ACHN (cell line): ENCODE measurements around the gene MPV17L.
"Not testable (repeated sequence)": the region's sequence is repeated elsewhere in the genome, so short reads cannot be mapped to it uniquely, and the experiment has no call there.

Experiments used
- DNase-seq: peaks from one replicate; pipeline ENCODE4 v3.0.0-alpha.2; 2015
- in situ Hi-C: cut with HindIII; loops from 2 replicates; pipeline ENCODE4 v1.10.0; 2017; ENCODE audit warnings: low sequenced_read_pairs, low pct_ligation_motif_present, low pct_unique_long_range_greater_than_20kb

The MPV17L gene

DNA sequence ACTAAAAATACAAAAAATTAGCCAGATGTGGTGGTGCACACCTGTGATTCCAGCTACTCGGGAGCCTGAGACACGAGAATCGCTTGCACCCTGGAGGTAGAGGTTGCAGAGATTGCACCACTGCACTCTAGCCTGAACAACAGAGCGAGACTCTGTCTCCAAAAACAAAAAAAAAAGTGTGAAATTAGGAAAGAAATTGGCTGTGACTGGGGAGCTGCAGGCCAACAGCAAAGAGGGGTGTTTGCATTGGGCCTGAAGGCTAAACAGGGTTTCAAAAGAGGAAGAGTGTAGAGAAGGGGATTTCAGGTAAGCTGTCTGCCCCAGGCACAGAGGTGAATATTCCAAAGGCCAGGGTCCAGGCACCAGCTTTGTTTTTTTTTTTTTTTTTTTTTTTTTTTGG is 48.2 kb downstream of the MPV17L start:
- no peak for DNase-seq
- in situ Hi-C loops = no loop called here

DNA sequence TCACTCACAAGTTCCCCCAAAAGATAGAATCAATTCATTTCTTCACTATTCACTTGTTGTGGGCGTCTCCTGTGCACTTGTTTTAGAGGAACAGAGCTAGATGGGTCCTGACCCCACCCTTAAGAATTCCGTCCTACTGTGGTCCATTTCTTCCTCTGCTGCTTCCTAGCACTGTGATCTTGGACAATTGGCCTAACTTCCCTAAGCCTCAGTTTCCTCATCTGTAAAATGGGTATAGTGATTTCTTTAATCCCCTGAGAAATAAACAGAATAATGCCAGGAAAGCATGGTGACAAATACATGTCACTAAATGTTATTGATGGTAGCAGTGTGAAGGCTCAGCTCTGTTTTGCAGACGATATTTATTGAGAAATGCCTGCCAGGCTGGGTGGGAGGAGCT is 48.7 kb downstream of the MPV17L start:
- in situ Hi-C loops = no loop called here
- DNase-seq = no peak

DNA sequence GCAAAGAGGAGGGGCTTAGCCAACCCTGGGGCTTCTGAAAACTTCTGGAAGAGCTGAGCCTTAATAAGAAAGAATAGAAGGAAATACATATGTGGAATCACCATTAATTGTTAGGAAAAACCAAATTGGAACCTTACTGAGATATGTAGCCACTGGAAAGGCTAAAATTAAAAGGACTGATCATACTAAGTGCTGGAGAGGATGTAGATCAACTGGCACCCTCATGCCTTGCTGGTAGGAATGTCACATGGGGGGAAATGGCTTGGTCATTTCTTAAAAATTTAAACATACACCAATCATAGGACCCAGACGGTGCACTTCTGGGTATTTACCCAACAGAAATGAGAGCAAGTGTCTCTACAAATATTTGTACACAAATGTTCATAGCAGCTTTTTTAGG is 49.9 kb downstream of the MPV17L start:
- no peak for DNase-seq
- in situ Hi-C loops = no loop called here

DNA sequence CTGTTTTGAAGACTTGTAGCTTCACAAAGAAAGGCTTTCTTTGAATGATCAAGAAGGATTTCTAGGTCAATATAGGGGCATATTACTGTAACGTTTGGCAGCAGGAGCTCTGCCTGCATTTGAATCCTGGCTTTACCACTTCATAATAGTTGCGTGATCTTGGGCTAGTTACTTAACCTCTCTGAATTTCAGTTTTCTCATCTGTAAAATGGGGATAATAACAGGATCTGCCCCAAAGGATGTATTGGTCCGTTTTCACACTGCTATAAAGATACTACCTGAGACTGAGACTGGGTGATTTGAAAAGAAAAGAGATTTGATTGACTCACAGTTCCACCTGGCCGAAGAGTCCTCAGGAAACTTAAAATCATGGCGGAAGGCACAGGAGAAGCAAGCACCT is 51.3 kb downstream of the MPV17L start:
- no peak for DNase-seq
- in situ Hi-C loops = no loop called here

DNA sequence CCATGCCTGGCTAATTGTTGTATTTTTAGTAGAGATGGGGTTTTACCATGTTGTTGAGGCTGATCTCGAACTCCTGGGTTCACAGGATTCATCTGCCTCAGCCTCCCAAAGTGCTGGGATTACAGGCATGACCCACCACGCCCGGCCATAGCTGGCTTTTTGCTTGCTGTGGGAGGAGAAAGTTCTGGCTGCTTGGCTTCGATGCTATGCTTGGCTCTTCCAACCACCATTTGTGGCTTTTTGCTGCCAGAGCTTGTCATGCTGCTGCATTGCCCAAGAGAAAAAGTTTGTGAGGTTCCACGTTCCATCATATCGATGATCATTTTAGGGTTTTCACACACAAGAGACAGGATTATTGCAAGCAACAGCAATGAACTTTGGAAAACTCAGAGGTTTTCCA is 55.1 kb downstream of the MPV17L start:
- in situ Hi-C loops = no loop called here
- DNase-seq = no peak

DNA sequence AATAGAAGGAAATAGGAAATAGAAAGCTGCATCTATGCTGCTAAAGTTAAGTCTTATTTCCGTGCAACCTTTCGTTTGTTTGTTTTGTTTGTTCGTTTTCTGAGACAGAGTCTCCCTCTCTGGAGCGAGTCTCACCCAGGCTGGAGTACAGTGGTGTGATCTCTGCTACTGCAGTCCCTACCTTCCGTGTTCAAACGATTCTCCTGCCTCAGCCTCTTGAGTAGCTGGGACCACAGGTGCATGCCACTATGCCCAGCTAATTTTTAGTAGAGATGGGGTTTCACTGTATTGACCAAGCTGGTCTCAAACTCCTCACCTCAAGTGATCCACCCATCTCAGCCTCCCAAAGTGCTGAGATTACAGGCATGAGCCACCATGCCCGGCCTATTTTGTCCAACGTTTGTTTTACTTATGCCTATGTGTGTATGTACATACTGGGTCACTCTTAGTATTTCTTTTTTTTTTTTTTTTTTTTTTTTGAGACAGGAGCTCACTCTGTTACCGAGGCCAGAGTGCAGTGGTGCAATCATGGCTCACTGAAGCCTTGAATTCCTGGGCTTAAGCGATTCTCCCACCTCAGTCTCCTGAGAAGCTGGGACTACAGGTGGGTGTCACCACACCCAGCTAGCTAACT is 55.7 kb downstream of the MPV17L start:
- in situ Hi-C loops = no loop called here

DNA sequence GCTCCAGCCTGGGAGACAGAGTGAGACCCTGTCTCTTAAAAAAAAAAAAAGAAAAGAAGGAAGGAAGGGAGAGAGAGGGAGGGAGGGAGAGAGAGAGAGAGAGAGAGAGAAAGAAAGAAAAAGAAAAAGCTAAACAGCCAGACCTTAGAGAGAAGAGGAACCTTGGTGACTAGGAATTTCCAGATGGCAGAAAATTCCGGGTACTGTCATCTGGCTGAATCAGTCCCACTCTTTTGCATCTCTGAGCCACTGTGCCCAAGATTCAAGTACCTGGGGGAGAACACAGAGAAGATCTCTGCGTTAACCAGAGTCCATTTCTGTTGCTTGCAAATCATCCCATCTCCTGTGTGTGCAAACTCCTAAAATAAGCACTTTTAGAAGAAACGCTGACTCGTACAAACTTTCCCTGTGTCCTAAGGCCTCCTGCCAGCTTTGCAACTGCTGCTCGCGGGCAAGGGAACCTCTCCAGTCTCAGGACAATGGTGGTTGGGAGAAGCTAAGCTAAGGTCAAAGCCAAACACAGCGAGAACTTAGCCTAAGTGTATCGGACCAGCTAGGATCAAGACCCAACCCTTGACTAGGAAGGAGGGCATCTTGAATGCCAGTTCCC is 56.8 kb downstream of the MPV17L start:
- no peak for DNase-seq
- in situ Hi-C loops = no loop called here

More for the DNA sequence above, 55.7 kb downstream of the MPV17L start:
- DNase-seq = no peak

DNA sequence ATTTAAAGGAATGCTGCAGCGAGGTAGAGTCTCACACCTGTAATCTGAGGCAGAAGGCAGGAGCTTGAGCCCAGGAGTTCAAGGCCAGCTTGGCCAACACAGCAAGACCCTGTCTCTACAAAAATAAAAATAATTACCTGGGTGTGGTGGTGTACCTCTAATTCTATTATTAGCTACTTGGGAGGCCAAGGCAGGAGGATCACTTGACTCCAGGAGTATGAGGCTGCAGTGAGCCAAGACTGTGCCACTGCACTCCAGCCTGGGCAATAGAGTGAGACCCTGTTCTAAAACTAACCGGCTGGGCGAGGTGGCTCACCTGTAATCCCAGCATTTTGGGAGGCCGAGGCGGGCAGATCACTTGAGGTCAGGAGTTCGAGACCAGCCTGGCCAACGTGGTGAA is 57.7 kb downstream of the MPV17L start:
- DNase-seq, in situ Hi-C loops: not testable (repeated sequence)

DNA sequence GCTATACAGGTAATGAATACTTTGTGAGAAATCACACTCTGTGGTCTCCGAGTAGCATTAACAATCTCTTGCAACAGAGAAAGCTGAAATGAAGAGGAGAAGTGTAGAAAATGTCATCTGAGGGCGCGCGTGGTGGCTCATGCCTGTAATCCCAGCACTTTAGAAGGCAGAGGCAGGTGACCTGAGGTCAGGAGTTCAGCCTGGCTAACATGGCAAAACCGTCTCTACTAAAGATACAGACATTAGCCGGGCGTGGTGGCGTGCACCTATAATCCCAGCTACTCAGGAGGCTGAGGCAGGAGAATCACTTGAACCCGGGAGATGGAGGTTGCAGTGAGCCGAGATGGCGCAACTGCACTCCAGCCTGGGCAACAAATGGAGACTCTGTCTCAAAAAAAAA is 59.4 kb downstream of the MPV17L start:
- in situ Hi-C loops, DNase-seq: not testable (repeated sequence)

DNA sequence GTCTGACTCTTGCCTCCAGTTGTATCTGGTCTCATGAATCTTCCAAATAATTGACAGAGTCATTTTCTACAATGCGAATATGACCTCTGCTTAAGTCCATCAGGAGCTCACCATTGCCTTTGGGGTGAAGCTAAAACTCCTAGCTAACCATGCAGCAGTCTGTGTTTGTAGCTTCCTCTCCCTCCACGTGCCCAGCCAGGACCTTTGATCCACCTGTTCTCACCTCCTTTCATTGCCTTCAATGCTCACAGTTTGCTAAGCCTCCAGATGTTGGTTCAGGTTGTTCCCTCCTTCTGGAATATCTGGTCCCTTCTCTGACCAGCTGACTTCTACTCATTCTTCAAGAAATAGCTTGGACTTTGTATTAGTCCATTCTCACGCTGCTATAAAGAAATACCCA is 61.8 kb downstream of the MPV17L start:
- in situ Hi-C loops = no loop called here
- no peak for DNase-seq

DNA sequence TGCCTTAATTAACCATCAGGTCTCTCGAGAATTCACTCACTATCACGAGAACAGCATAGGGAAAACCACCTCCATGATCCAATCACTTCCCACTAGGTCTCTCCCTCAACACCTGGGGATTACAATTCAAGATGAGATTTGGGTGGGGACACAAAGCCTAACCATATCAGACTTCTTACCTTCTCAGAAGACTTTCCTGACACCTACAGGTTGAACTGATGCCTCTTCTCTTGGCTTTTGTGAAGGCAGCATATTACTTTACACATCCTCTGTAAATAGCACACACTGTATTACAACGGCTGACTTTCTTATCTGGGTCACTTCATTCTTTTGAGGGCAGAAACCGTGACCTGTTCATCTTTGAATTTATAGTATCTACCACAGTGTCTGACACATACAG is 62.4 kb downstream of the MPV17L start:
- in situ Hi-C loops = no loop called here
- DNase-seq = no peak

DNA sequence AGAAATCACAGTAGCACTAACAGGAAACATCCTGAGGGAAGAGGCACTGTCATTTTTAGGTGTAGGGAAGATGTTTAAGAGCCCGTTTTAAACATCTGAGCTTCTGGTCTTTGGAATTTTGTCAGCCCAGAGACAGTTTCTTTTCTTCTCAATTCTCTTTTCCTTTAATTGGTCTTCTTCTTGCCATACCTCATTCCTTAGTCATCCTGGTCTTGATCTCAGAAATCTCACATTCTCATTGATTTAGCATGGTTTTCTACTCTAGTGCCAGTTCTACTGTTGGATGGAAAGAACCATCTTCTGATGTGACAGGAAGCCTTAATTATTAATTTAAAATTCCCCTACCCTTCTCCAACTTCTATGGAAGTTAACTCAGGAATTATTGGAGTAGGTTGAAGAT is 64.2 kb downstream of the MPV17L start:
- no peak for DNase-seq
- in situ Hi-C loops = no loop called here

DNA sequence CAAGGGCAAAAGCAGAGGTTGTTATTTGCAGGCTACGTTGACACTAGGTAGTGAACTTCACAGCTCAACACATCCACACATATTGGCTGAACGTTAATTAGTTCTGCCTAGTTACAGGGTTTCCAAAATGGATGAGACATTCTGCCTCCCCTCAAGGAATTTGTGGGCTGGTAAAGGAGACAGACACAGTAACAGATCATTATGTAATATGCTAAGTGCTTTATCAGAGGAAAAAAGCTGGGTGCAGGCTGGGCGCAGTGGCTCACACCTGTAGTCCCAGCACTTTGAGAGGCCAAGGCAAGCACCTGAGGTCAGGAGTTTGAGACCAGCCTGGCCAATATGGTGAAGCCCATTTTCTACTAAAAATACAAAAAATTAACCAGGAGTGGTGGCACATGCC is 65.0 kb downstream of the MPV17L start:
- in situ Hi-C loops = no loop called here
- no peak for DNase-seq

DNA sequence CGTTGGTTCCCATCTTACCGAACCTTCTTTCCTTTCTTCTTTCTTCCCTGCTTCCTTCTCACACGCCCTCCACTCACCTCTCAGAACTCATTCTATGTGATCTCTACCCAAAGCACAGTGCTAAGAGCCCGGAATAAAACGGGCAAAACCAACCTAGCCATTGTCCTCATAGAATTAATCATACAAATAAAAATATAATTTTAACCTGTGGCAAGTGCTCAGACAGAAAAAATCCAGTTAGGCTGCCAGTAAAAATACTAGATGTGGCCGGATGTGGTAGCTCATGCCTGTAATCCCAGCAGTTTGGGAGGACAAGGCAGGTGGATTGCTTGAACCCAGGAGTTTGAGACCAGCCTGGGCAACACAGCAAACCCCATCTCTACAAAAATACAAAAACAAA is 65.8 kb downstream of the MPV17L start:
- no peak for DNase-seq
- in situ Hi-C loops = no loop called here
